HepG2 (cell line): ENCODE results near the gene PPP1R1B. TPM values are rescaled to one million over a fixed set of nuclear protein-coding genes. Genes with fewer than 3 reads are reported as not detected.

Source experiments
- ATAC-seq: fragments of 200-7000 bp; cut with Tn5 transposase; 3 replicates; pipeline ENCODE4 v1.9.1; 2020; ENCODE audit warnings: mild to moderate bottlenecking, moderate library complexity
- BruUV-seq: library from RNA; stranded (reverse); fragments of 400-500 nt; replicated peaks from 2 replicates; lab custom pipeline; 2021; lab: Mats Ljungman, UMichigan
- CTCF ChIA-PET: fragments of 300-600 bp; formaldehyde crosslinking; extraction: SDS; loops from one replicate; lab custom pipeline; 2021; ENCODE audit warnings: low total read pairs, inconsistent platforms, low intra/inter-chr PET ratio; lab: Yijun Ruan, JAX
- POLR2A ChIA-PET: fragments of 350-600 bp; sonication (Branson Sonifier 250); formaldehyde crosslinking; loops from one replicate; lab custom pipeline; 2020; ENCODE audit warnings: antibody characterized with exemption, inconsistent platforms; lab: Yijun Ruan, JAX
- DNase-seq: peaks from one replicate; pipeline ENCODE4 v3.0.0-alpha.2; 2015; ENCODE audit warnings: low spot score
- FAIRE-seq: peaks from 3 replicates; lab custom pipeline; 2011; peaks lifted over from hg19 to GRCh38; lab: Jason Lieb, UNC
- H2AFZ ChIP-seq: one replicate; pipeline ENCODE4 v1.6.1; 2011; ENCODE audit warnings: low read length, inconsistent platforms
- H3K27ac ChIP-seq: fragments of 300-600 bp; 3 replicates; pipeline ENCODE4 v1.8.0; 2011; ENCODE audit warnings: mixed run types, mild to moderate bottlenecking, mixed read lengths, low read length, inconsistent platforms; ENCODE audit not compliant: insufficient read depth; ENCODE audit errors: extremely low read length
- H3K27me3 ChIP-seq, 2 experiments: fragments of 200-600 bp in 1 of 2; 2 replicates in 1 of 2; 3 replicates in 1 of 2; pipeline versions ENCODE4 v1.6.0 to v1.8.0; 2011; ENCODE audit warnings: low read length in 2 of 2, mild to moderate bottlenecking in 2 of 2, moderate library complexity in 2 of 2, inconsistent platforms in 1 of 2; ENCODE audit not compliant: insufficient read depth in 2 of 2, control insufficient read depth in 1 of 2
- H3K36me3 ChIP-seq, 2 experiments: fragments of 200-600 bp in 1 of 2; replicated peaks in 1 of 2; 2 replicates in 1 of 2; 3 replicates in 1 of 2; pipeline versions ENCODE4 v1.5.1 to v1.8.0; 2011; ENCODE audit warnings: low read length in 2 of 2, inconsistent platforms in 1 of 2; ENCODE audit not compliant: insufficient read depth in 2 of 2, control insufficient read depth in 1 of 2
- H3K4me1 ChIP-seq: 2 replicates; pipeline ENCODE4 v1.5.1; 2012; ENCODE audit warnings: low read length, inconsistent platforms; ENCODE audit not compliant: insufficient read depth
- H3K4me2 ChIP-seq: 2 replicates; pipeline ENCODE4 v1.6.0; 2011; ENCODE audit warnings: low read depth, low read length, inconsistent platforms
- H3K4me3 ChIP-seq, 3 experiments: fragments of 200-600 bp in 1 of 3; sonication (generic), shearing (Covaris generic) in 1 of 3; replicated peaks in 1 of 3; 2 replicates each; pipeline ENCODE4 v1.5.1; 2011 to 2016; ENCODE audit warnings: low read length in 3 of 3, inconsistent platforms in 2 of 3, low read depth in 2 of 3, mild to moderate bottlenecking in 2 of 3, control low read depth in 1 of 3, mixed read lengths in 1 of 3; ENCODE audit not compliant: insufficient read depth in 1 of 3
- H3K79me2 ChIP-seq: one replicate; pipeline ENCODE4 v1.6.1; 2011; ENCODE audit warnings: low read length, inconsistent platforms; ENCODE audit not compliant: insufficient read depth
- H3K9ac ChIP-seq: 2 replicates; pipeline ENCODE4 v1.6.0; 2011; ENCODE audit warnings: mild to moderate bottlenecking, low read depth, low read length, inconsistent platforms; ENCODE audit not compliant: insufficient read depth
- H3K9me3 ChIP-seq: 2 replicates; pipeline ENCODE4 v1.5.1; 2012; ENCODE audit warnings: mild to moderate bottlenecking, low read length
- H4K20me1 ChIP-seq: 2 replicates; pipeline ENCODE4 v1.6.0; 2011; ENCODE audit warnings: inconsistent platforms, mild to moderate bottlenecking, low read length, moderate library complexity; ENCODE audit not compliant: insufficient read depth
- AGO1 ChIP-seq: fragments of 200-400 bp; formaldehyde crosslinking; IDR thresholded peaks from 2 replicates; pipeline ENCODE4 v1.6.1; 2017; ENCODE audit warnings: mild to moderate bottlenecking, low read depth, low read length, moderate library complexity; ENCODE audit not compliant: poor library complexity, severe bottlenecking
- FOSL2 ChIP-seq: sonication (generic); formaldehyde crosslinking; IDR thresholded peaks from 2 replicates; pipeline ENCODE4 v1.4.0; 2020; ENCODE audit warnings: missing genetic modification reagents
- KDM2A ChIP-seq: sonication (generic); formaldehyde crosslinking; IDR thresholded peaks from 2 replicates; pipeline ENCODE4 v1.4.0; 2020; ENCODE audit warnings: low read depth, missing genetic modification reagents, borderline replicate concordance
- MXD4 ChIP-seq: IDR thresholded peaks from 2 replicates; pipeline ENCODE4 v1.6.1; 2016; ENCODE audit warnings: mild to moderate bottlenecking, missing biosample characterization, missing genetic modification reagents
- RAD21 ChIP-seq: fragments of 450-650 bp; formaldehyde crosslinking; IDR thresholded peaks from 2 replicates; pipeline ENCODE4 v1.5.0; 2020; ENCODE audit warnings: mild to moderate bottlenecking
- RBM39 ChIP-seq: fragments of 200-400 bp; formaldehyde crosslinking; IDR thresholded peaks from one replicate; pipeline ENCODE4 v1.6.1; 2018; ENCODE audit warnings: antibody characterized with exemption, mild to moderate bottlenecking, low read depth, low read length; ENCODE audit not compliant: poor library complexity, severe bottlenecking
- ZMYM3 ChIP-seq: sonication (generic); formaldehyde crosslinking; IDR thresholded peaks from 2 replicates; pipeline ENCODE4 v1.5.1; 2020; ENCODE audit warnings: mild to moderate bottlenecking, missing genetic modification reagents
- ZNF12 ChIP-seq: sonication (generic); formaldehyde crosslinking; IDR thresholded peaks from 2 replicates; pipeline ENCODE4 v1.5.0; 2020; ENCODE audit warnings: missing genetic modification reagents
- ZNF253 ChIP-seq: sonication (generic); formaldehyde crosslinking; IDR thresholded peaks from 2 replicates; pipeline ENCODE4 v1.8.0; 2022; ENCODE audit warnings: mild to moderate bottlenecking, missing genetic modification reagents, borderline replicate concordance
- WGBS: methylation state at CpG from one replicate; pipeline ENCODE4 v1.1.6; 2017; ENCODE audit warnings: low lambda C conversion rate; 5-methylcytosine and 5-hydroxymethylcytosine counted together
- in situ Hi-C: cut with HindIII; loops from 2 replicates; pipeline ENCODE4 v1.10.0; 2017; ENCODE audit warnings: low pct_unique_long_range_greater_than_20kb; ENCODE audit not compliant: extremely low pct_ligation_motif_present
- intact Hi-C: fragments of 100-400 bp; cut with micrococcal nuclease; formaldehyde crosslinking; loops from one replicate; pipeline ENCODE4 v1.10.0; 2022; ENCODE audit not compliant: unreplicated experiment
- polyA plus RNA-seq, 8 experiments: library from polyadenylated mRNA; depleted of rRNA in 3 of 8; stranded (reverse) in 7 of 8; unstranded in 1 of 8; fragments of >200 nt; fragmentation: Illumina TruSeq in 4 of 8; extraction: Trizol in 4 of 8; gene quantifications; 2 replicates each; pipeline versions ENCODE4 v1.2.1 to v1.2.3, GENCODE V29; 2011 to 2016; ENCODE audit warnings: low read depth in 4 of 8, missing spikeins in 1 of 8, mixed read lengths in 1 of 8; ENCODE audit not compliant: insufficient read depth in 1 of 8
- total RNA-seq, 5 experiments: library from RNA; depleted of rRNA; stranded (reverse); fragments of >200 nt; fragmentation: Illumina TruSeq; extraction: Trizol; gene quantifications; 2 replicates each; pipeline ENCODE4 v1.2.3, GENCODE V29; 2016; ENCODE audit warnings: low read depth in 1 of 5
- TF ChIP-seq, protein P1 (sequence below): sonication (generic); formaldehyde crosslinking; IDR thresholded peaks from 2 replicates; pipeline ENCODE4 v1.5.1; 2020; ENCODE audit warnings: missing genetic modification reagents, mild to moderate bottlenecking, borderline replicate concordance
- TF ChIP-seq, protein P2 (sequence below): sonication (generic); formaldehyde crosslinking; IDR thresholded peaks from 2 replicates; pipeline ENCODE4 v1.4.0; 2020; ENCODE audit warnings: mild to moderate bottlenecking, missing genetic modification reagents
- TF ChIP-seq, protein P3 (sequence below): sonication (generic); IDR thresholded peaks from 2 replicates; pipeline ENCODE4 v1.6.1; 2016; ENCODE audit warnings: low read depth, borderline replicate concordance
- TF ChIP-seq, protein P4 (sequence below): sonication (generic); formaldehyde crosslinking; IDR thresholded peaks from 2 replicates; pipeline ENCODE4 v1.9.0; 2021; ENCODE audit warnings: missing genetic modification reagents, borderline replicate concordance

The PPP1R1B gene
- total and polyA plus RNA-seq, 2 of the 13 experiments (the other 11 are each of a cell fraction or from before 2014, with no cell fraction given): 0.08 TPM; not detected in 1

DNA sequence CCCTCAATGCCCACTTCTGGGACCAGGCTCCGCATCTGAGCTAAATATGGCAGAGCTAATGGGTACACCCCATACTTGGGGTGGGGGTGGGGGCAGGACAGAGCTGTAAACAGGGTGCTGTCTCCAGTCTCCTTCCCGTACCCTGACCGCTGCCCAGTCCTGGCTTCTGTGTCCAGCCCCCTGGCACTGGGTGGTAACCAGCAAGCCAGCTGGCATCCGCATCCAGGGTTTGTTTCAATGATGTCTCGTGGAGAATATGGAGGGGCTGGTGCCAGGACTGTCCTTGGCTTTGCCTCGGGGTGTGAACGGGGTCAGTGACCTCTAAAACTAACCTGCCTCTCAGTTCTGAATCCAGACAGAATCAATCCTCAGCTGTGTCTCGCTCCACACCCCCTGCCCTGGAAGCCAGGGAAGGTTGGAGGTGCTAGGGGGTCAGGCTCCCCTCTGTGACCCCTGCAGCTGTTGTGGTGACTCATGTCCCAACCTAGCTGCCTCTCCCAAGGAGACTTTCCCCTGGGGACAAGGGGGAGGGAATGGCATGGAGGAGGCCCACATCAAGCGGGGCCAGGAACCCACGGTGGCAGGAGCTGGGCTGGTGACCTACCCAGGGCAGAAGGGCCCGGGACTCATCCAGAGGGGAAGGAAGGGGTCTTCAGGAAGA is 40.0 kb downstream of the PPP1R1B start:
- Histone ChIP-seq H3K9ac (no peak overlapping the region), H2AFZ (no peak overlapping the region), H3K9me3 (no peaks in the 10 kb centered on the region), H3K36me3 (peaks cover 0 to under 1% of the 10 kb centered on the region in 2 experiments; a peak in 3 of 5 replicates), H3K27me3 (peaks cover 11 to 51% of the 10 kb centered on the region in 2 experiments), H3K79me2 (no peaks in the 10 kb centered on the region), H3K4me2 (peak overlapping the region; percentile 81; the same call in 1 of the 2 replicates), H3K4me1 (peaks cover 69% of the 10 kb centered on the region), H4K20me1 (no peaks in the 10 kb centered on the region), H3K4me3 (peak overlapping the region in 1 of 3 experiments; percentile 66; a peak in 1 of 6 replicates), H3K27ac (no peak overlapping the region)
- ChIA-PET POLR2A (interaction anchor here (1.4 to 4.1 kb wide), 5 partner anchors 9 to 63 kb away, joined by 4 to 25 read pairs (median 8); partner anchors contain the start of gene MIEN1), CTCF (interaction anchor here (8.5 kb wide), 1 partner anchor 45 kb away, joined by 136 read pairs; no protein-coding TSS in a partner anchor)
- DNase-seq (no peak), ATAC-seq (no peak), FAIRE-seq (no peak)
- intact Hi-C loops (no loop called here), in situ Hi-C loops (no loop called here)
- TF ChIP-seq, protein P1, sequence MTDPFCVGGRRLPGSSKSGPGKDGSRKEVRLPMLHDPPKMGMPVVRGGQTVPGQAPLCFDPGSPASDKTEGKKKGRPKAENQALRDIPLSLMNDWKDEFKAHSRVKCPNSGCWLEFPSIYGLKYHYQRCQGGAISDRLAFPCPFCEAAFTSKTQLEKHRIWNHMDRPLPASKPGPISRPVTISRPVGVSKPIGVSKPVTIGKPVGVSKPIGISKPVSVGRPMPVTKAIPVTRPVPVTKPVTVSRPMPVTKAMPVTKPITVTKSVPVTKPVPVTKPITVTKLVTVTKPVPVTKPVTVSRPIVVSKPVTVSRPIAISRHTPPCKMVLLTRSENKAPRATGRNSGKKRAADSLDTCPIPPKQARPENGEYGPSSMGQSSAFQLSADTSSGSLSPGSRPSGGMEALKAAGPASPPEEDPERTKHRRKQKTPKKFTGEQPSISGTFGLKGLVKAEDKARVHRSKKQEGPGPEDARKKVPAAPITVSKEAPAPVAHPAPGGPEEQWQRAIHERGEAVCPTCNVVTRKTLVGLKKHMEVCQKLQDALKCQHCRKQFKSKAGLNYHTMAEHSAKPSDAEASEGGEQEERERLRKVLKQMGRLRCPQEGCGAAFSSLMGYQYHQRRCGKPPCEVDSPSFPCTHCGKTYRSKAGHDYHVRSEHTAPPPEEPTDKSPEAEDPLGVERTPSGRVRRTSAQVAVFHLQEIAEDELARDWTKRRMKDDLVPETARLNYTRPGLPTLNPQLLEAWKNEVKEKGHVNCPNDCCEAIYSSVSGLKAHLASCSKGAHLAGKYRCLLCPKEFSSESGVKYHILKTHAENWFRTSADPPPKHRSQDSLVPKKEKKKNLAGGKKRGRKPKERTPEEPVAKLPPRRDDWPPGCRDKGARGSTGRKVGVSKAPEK: 0 out of 2 replicates have a peak, but pooled peaks have one; percentile 32
- TF ChIP-seq, protein P2, sequence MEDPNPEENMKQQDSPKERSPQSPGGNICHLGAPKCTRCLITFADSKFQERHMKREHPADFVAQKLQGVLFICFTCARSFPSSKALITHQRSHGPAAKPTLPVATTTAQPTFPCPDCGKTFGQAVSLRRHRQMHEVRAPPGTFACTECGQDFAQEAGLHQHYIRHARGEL (CRISPR knock-in tag): 0 out of 2 replicates have a peak, but pooled peaks have one; percentile 9
- TF ChIP-seq ZNF253 (CRISPR knock-in tag) (no peak), KDM2A (CRISPR knock-in tag) (0 out of 2 replicates have a peak, but pooled peaks have one; percentile 17), FOSL2 (CRISPR knock-in tag) (peak; percentile 47), ZNF12 (CRISPR knock-in tag) (no peak), ZMYM3 (CRISPR knock-in tag) (peak; percentile 17; the same call in 1 of the 2 replicates), AGO1 (no peak), RAD21 (CRISPR knock-in tag) (no peak), MXD4 (CRISPR knock-in tag) (no peak), RBM39 (peak; percentile 42)
- TF ChIP-seq, protein P3, sequence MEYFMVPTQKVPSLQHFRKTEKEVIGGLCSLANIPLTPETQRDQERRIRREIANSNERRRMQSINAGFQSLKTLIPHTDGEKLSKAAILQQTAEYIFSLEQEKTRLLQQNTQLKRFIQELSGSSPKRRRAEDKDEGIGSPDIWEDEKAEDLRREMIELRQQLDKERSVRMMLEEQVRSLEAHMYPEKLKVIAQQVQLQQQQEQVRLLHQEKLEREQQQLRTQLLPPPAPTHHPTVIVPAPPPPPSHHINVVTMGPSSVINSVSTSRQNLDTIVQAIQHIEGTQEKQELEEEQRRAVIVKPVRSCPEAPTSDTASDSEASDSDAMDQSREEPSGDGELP: 0 out of 2 replicates have a peak, but pooled peaks have one; percentile 50
- TF ChIP-seq, protein P4, sequence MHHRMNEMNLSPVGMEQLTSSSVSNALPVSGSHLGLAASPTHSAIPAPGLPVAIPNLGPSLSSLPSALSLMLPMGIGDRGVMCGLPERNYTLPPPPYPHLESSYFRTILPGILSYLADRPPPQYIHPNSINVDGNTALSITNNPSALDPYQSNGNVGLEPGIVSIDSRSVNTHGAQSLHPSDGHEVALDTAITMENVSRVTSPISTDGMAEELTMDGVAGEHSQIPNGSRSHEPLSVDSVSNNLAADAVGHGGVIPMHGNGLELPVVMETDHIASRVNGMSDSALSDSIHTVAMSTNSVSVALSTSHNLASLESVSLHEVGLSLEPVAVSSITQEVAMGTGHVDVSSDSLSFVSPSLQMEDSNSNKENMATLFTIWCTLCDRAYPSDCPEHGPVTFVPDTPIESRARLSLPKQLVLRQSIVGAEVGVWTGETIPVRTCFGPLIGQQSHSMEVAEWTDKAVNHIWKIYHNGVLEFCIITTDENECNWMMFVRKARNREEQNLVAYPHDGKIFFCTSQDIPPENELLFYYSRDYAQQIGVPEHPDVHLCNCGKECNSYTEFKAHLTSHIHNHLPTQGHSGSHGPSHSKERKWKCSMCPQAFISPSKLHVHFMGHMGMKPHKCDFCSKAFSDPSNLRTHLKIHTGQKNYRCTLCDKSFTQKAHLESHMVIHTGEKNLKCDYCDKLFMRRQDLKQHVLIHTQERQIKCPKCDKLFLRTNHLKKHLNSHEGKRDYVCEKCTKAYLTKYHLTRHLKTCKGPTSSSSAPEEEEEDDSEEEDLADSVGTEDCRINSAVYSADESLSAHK (CRISPR knock-in tag): no peak
- WGBS: 35% methylated on average over 11 of the region's 11 CpGs
- no TSS peak for BruUV-seq
